ENCODE measurements around the gene TMEM117. TPM values are rescaled to one million over a fixed set of nuclear protein-coding genes. Genes with fewer than 3 reads are reported as not detected.

TMEM117 gene
- total and polyA plus RNA-seq, 2 donors (not counting 3 experiments of a cell fraction or from before 2014, with no cell fraction given), result 1.2 to 3.8 TPM

DNA sequence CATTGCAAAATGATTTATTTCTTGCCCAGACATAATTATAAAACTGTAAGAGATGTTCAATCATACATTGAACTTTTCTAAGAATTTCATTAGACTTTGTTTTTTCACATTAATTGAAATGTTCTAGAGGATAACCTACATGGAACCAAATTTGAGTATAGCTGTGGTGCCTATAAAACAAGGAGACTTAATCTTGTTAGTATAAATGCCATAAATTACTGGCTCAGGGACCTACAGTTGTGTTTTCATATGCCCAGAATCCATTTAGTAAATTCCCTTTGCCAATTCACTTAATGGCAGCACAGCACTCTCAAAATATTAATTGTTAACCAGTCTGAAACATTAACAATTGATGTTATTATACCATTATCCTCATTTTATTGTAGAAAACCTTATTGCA is 551.7 kb downstream of the TMEM117 start:
- no peak overlapping the region for H2AFZ ChIP-seq (ENCODE audit: low read depth, low read length)
- H3K9me3 ChIP-seq (replicated peaks; ENCODE audit: control insufficient read depth, insufficient read depth, low read length), result no peaks in the 10 kb centered on the region
- intact Hi-C loops (cut with micrococcal nuclease) (no loop called here), dilution Hi-C loops (cut with MboI; ENCODE audit: extremely low pct_ligation_motif_present, low sequenced_read_pairs) (no loop called here)
- H4K20me1 ChIP-seq (replicated peaks; ENCODE audit: control insufficient read depth, extremely low read depth, insufficient read depth, low read length), result no peaks in the 10 kb centered on the region
- H3K4me2 ChIP-seq (ENCODE audit: insufficient read depth, low read length), result no peak overlapping the region
- FAIRE-seq, result no peak
- no peak for DNase-seq (ENCODE audit: low read depth, low spot score)
- H3K36me3 ChIP-seq (ENCODE audit: control insufficient read depth in 2 of 2, extremely low read depth in 1 of 2, insufficient read depth in 2 of 2, low read length in 2 of 2), result no peaks in the 10 kb centered on the region
- no TSS peak for BruUV-seq (replicated peaks)
- no peak overlapping the region for H3K9ac ChIP-seq (replicated peaks; ENCODE audit: extremely low read depth, insufficient read depth, low read length)
- ChIA-PET CTCF (no interaction called here), POLR2A (no interaction called here)
- H3K4me3 ChIP-seq (replicated peaks in 1 of 3; ENCODE audit: insufficient read depth in 1 of 3, low read depth in 1 of 3, low read length in 3 of 3), result no peak overlapping the region
- H3K79me2 ChIP-seq (ENCODE audit: control insufficient read depth, insufficient read depth, low read length), result no peaks in the 10 kb centered on the region
- TF ChIP-seq MYC (IDR thresholded peaks at IDR 0.05; ENCODE audit: low read depth, low read length) (no peak), POLR2AphosphoS5 (IDR thresholded peaks at IDR 0.05; ENCODE audit: insufficient read depth, low read depth, low read length) (no peak), EZH2 (IDR thresholded peaks at IDR 0.05; ENCODE audit: borderline replicate concordance, low read depth, low read length, severe bottlenecking) (no peak), GATA2 (IDR thresholded peaks at IDR 0.05; ENCODE audit: insufficient read depth, insufficient read length, low read depth, low read length) (no peak), POLR2A (IDR thresholded peaks at IDR 0.05; ENCODE audit: low read depth, low read length) (no peak), JUN (IDR thresholded peaks at IDR 0.05; ENCODE audit: borderline replicate concordance, insufficient read depth, insufficient read length, low read depth) (no peak), FOS (IDR thresholded peaks at IDR 0.05; ENCODE audit: borderline replicate concordance, insufficient read depth, low read length) (no peak), MAX (IDR thresholded peaks at IDR 0.05; ENCODE audit: insufficient read depth, insufficient read length) (no peak), CTCF (IDR thresholded peaks at IDR 0.05; ENCODE audit: extremely low read depth in 1 of 2, insufficient read depth in 1 of 2, low read depth in 1 of 2, low read length in 2 of 2) (no peak)
- no peaks in the 10 kb centered on the region for H3K9me1 ChIP-seq (replicated peaks; ENCODE audit: control insufficient read depth, extremely low read depth, insufficient read depth, low read length)
- H3K27me3 ChIP-seq (ENCODE audit: control insufficient read depth in 2 of 2, insufficient read depth in 2 of 2, low read length in 2 of 2), result no peaks in the 10 kb centered on the region
- H3K27ac ChIP-seq (ENCODE audit: insufficient read depth, low read depth, low read length), result no peak overlapping the region
- H3K4me1 ChIP-seq (ENCODE audit: control insufficient read depth, extremely low read depth, insufficient read depth, low read length), result no peaks in the 10 kb centered on the region

All from endothelial cell of umbilical vein (primary cell).